Activated CD8-positive, alpha-beta T cell treated with anti-CD3 and anti-CD28 coated beads, Interleukin-2, amount 10 ng/mL, durations not matched to agents 7 days and 5 days (primary cell): ENCODE data around the gene TMEM245. TPM values are rescaled to one million over a fixed set of nuclear protein-coding genes. Genes with fewer than 3 reads are reported as not detected.

Experiments
- ATAC-seq: fragments of 150-1000 bp; cut with Tn5 transposase; one replicate; pipeline ENCODE4 v1.10.0; 2021; ENCODE audit warnings: moderate library complexity
- CTCF ChIA-PET: fragments of 350-600 bp; sonication (Branson Sonifier 250); formaldehyde crosslinking; loops from one replicate; lab custom pipeline; 2021; ENCODE audit warnings: antibody characterized with exemption; lab: Charles Lee
- POLR2A ChIA-PET: fragments of 350-600 bp; sonication (Branson Sonifier 250); formaldehyde crosslinking; loops from one replicate; lab custom pipeline; 2021; ENCODE audit warnings: antibody characterized with exemption; lab: Charles Lee
- DNase-seq: peaks from one replicate; pipeline ENCODE4 v3.0.0-alpha.2; 2020
- H3K27ac Mint-ChIP-seq: one replicate; pipeline ENCODE4 v1.8.0; 2021; ENCODE audit warnings: mild to moderate bottlenecking, mixed read lengths
- H3K27me3 Mint-ChIP-seq: one replicate; pipeline ENCODE4 v1.8.0; 2021; ENCODE audit warnings: low read depth, mixed read lengths
- H3K36me3 Mint-ChIP-seq: one replicate; pipeline ENCODE4 v1.8.0; 2021; ENCODE audit warnings: low read depth, mixed read lengths
- H3K4me1 Mint-ChIP-seq: one replicate; pipeline ENCODE4 v1.8.0; 2021; ENCODE audit warnings: low read depth, mixed read lengths
- H3K4me3 Mint-ChIP-seq: one replicate; pipeline ENCODE4 v1.8.0; 2021; ENCODE audit warnings: mild to moderate bottlenecking, mixed read lengths
- H3K9me3 Mint-ChIP-seq: one replicate; pipeline ENCODE4 v1.8.0; 2022; ENCODE audit warnings: mixed read lengths; ENCODE audit not compliant: insufficient read depth
- total RNA-seq, 2 experiments: library from RNA; stranded (reverse); gene quantifications; one replicate each; pipeline ENCODE4 v1.2.3, GENCODE V29; 2021

Gene TMEM245
- total RNA-seq: 10 to 100 TPM; 27.4 to 30.2 TPM

- no peaks in the 10 kb centered on the region for H3K9me3 Mint-ChIP-seq
- peaks cover 53% of the 10 kb centered on the region for H3K4me1 Mint-ChIP-seq
- H3K27ac Mint-ChIP-seq: peak within 1 kb of the TSS; percentile 89
- no peaks in the 10 kb centered on the region for H3K27me3 Mint-ChIP-seq
- DNase-seq (peak; percentile 98), ATAC-seq (peak; percentile 91)
- peaks cover 20% of the 10 kb centered on the region for H3K36me3 Mint-ChIP-seq
- ChIA-PET POLR2A (interaction anchor here (0.6 to 3.6 kb wide), 7 partner anchors 10 to 73 kb away, joined by 3 to 24 read pairs (median 3); no protein-coding TSS in a partner anchor), CTCF (interaction anchor here (0.9 to 3.9 kb wide), 2 partner anchors 10 to 39 kb away, joined by 3 to 21 read pairs; no protein-coding TSS in a partner anchor)
- peak within 1 kb of the TSS; percentile 94 for H3K4me3 Mint-ChIP-seq
Observed at GRCh38 chr9:109119439-109120203, at the start of gene TMEM245. Gene TMEM245 (minus strand): TSS chr9:109119947. CDS start chr9:109119913, 34 bp downstream.

GRCh38 chr9:109168170-109168569, 48.4 kb upstream of the TMEM245 start:
- POLR2A ChIA-PET: no interaction called here
- Mint-ChIP-seq H3K4me3 (no peak overlapping the region), H3K27ac (no peak overlapping the region), H3K9me3 (peaks cover 9% of the 10 kb centered on the region), H3K27me3 (peaks cover 66% of the 10 kb centered on the region), H3K4me1 (peaks cover 12% of the 10 kb centered on the region), H3K36me3 (peaks cover 6% of the 10 kb centered on the region)
- CTCF ChIA-PET: no interaction called here
- DNase-seq (no peak), ATAC-seq (no peak)

- H3K9me3 Mint-ChIP-seq: peaks cover 9% of the 10 kb centered on the region
- H3K27ac Mint-ChIP-seq: no peak overlapping the region
- ChIA-PET POLR2A (no interaction called here), CTCF (no interaction called here)
- H3K36me3 Mint-ChIP-seq: peaks cover 6% of the 10 kb centered on the region
- DNase-seq (no peak), ATAC-seq (no peak)
- H3K4me3 Mint-ChIP-seq: no peak overlapping the region
- H3K27me3 Mint-ChIP-seq: peaks cover 68% of the 10 kb centered on the region
- H3K4me1 Mint-ChIP-seq: peaks cover 12% of the 10 kb centered on the region
Observed at GRCh38 chr9:109167716-109168115, 48.0 kb upstream of the TMEM245 start.

- H3K27me3 Mint-ChIP-seq: peaks cover 64% of the 10 kb centered on the region
- ChIA-PET POLR2A (no interaction called here), CTCF (no interaction called here)
- ATAC-seq (peak; percentile 47), DNase-seq (no peak)
- peaks cover 11% of the 10 kb centered on the region for H3K4me1 Mint-ChIP-seq
- no peak within 1 kb of the TSS for H3K4me3 Mint-ChIP-seq
- H3K27ac Mint-ChIP-seq: no peak within 1 kb of the TSS
- H3K36me3 Mint-ChIP-seq: peaks cover 6% of the 10 kb centered on the region
- peaks cover 9% of the 10 kb centered on the region for H3K9me3 Mint-ChIP-seq
Observed at GRCh38 chr9:109166771-109167601, 47.2 kb upstream of the TMEM245 start, which contains the start of gene FRRS1L. Gene FRRS1L (minus strand): TSS chr9:109167249. CDS start chr9:109167138, 111 bp downstream.

- POLR2A ChIA-PET: no interaction called here
- Mint-ChIP-seq H3K36me3 (peaks cover 6% of the 10 kb centered on the region), H3K27me3 (peaks cover 65% of the 10 kb centered on the region), H3K4me3 (no peak overlapping the region), H3K9me3 (peaks cover 9% of the 10 kb centered on the region), H3K4me1 (peaks cover 6% of the 10 kb centered on the region), H3K27ac (no peak overlapping the region)
- DNase-seq: no peak
- ATAC-seq: no peak
- CTCF ChIA-PET: no interaction called here
Observed at GRCh38 chr9:109166171-109166770, 46.5 kb upstream of the TMEM245 start.

- Mint-ChIP-seq H3K4me3 (no peak overlapping the region), H3K4me1 (peaks cover 6% of the 10 kb centered on the region), H3K27me3 (peaks cover 58% of the 10 kb centered on the region), H3K9me3 (peaks cover 9% of the 10 kb centered on the region), H3K36me3 (peaks cover 6% of the 10 kb centered on the region), H3K27ac (no peak overlapping the region)
- ATAC-seq (no peak), DNase-seq (no peak)
- CTCF ChIA-PET: no interaction called here
- POLR2A ChIA-PET: no interaction called here
Observed at GRCh38 chr9:109164042-109164441, 44.3 kb upstream of the TMEM245 start.

GRCh38 chr9:109163194-109163593, 43.4 kb upstream of the TMEM245 start:
- ChIA-PET CTCF (no interaction called here), POLR2A (no interaction called here)
- ATAC-seq: no peak
- Mint-ChIP-seq H3K27me3 (peaks cover 56% of the 10 kb centered on the region), H3K9me3 (peaks cover 9% of the 10 kb centered on the region), H3K4me1 (peaks cover 6% of the 10 kb centered on the region), H3K36me3 (peaks cover 6% of the 10 kb centered on the region), H3K27ac (no peak overlapping the region), H3K4me3 (no peak overlapping the region)
- no peak for DNase-seq

- H3K4me3 Mint-ChIP-seq: no peak overlapping the region
- H3K9me3 Mint-ChIP-seq: peaks cover 9% of the 10 kb centered on the region
- POLR2A ChIA-PET: no interaction called here
- peaks cover 6% of the 10 kb centered on the region for H3K4me1 Mint-ChIP-seq
- ATAC-seq (no peak), DNase-seq (no peak)
- H3K36me3 Mint-ChIP-seq: peaks cover 6% of the 10 kb centered on the region
- no peak overlapping the region for H3K27ac Mint-ChIP-seq
- H3K27me3 Mint-ChIP-seq: peaks cover 53% of the 10 kb centered on the region
- CTCF ChIA-PET: no interaction called here
Observed at GRCh38 chr9:109162677-109163076, 42.9 kb upstream of the TMEM245 start.

- DNase-seq (no peak), ATAC-seq (no peak)
- Mint-ChIP-seq H3K27me3 (peaks cover 51% of the 10 kb centered on the region), H3K9me3 (peaks cover 9% of the 10 kb centered on the region), H3K36me3 (peaks cover 6% of the 10 kb centered on the region), H3K4me1 (peaks cover 3% of the 10 kb centered on the region), H3K4me3 (no peak overlapping the region), H3K27ac (no peak overlapping the region)
- ChIA-PET POLR2A (no interaction called here), CTCF (no interaction called here)
Observed at GRCh38 chr9:109161471-109161870, 41.7 kb upstream of the TMEM245 start.

GRCh38 chr9:109159583-109159982, 39.8 kb upstream of the TMEM245 start:
- Mint-ChIP-seq H3K27ac (no peak overlapping the region), H3K36me3 (peaks cover under 1% of the 10 kb centered on the region), H3K9me3 (peaks cover under 1% of the 10 kb centered on the region), H3K4me1 (peaks cover 3% of the 10 kb centered on the region), H3K4me3 (no peak overlapping the region), H3K27me3 (peaks cover 33% of the 10 kb centered on the region)
- CTCF ChIA-PET: no interaction called here
- DNase-seq (no peak), ATAC-seq (no peak)
- POLR2A ChIA-PET: no interaction called here

- peaks cover 2% of the 10 kb centered on the region for H3K36me3 Mint-ChIP-seq
- ATAC-seq (no peak), DNase-seq (no peak)
- peaks cover 30% of the 10 kb centered on the region for H3K27me3 Mint-ChIP-seq
- CTCF ChIA-PET: interaction anchor here (1.3 kb wide), 1 partner anchor 14 kb away, joined by 3 read pairs; no protein-coding TSS in a partner anchor
- no peak overlapping the region for H3K27ac Mint-ChIP-seq
- no peaks in the 10 kb centered on the region for H3K4me1 Mint-ChIP-seq
- H3K9me3 Mint-ChIP-seq: peaks cover 9% of the 10 kb centered on the region
- POLR2A ChIA-PET: no interaction called here
- H3K4me3 Mint-ChIP-seq: no peak overlapping the region
Observed at GRCh38 chr9:109158651-109159050, 38.9 kb upstream of the TMEM245 start.
